Activated T-helper 2 cell treated with anti-CD3 and anti-CD28 coated beads, Interferon-gamma antibody, Interleukin-2, Interleukin-4, amounts not matched to agents 10 μg/mL and 5 μg/mL and 100 μg/mL, durations not matched to agents 14 hours and 24 hours and 36 hours (primary cell): ENCODE measurements around the gene CRY2. TPM values are rescaled to one million over a fixed set of nuclear protein-coding genes. Genes with fewer than 3 reads are reported as not detected.
"Not testable (repeated sequence)": the region's sequence is repeated elsewhere in the genome, so short reads cannot be mapped to it uniquely, and the experiment has no call there.

Experiments
- DNase-seq: peaks from one replicate; pipeline ENCODE4 v3.0.0; 2021; ENCODE audit warnings: low spot score
- H3K27ac Mint-ChIP-seq: one replicate; pipeline ENCODE4 v1.8.0; 2021; ENCODE audit warnings: mixed read lengths
- H3K27me3 Mint-ChIP-seq: one replicate; pipeline ENCODE4 v1.8.0; 2021; ENCODE audit warnings: low read depth, mixed read lengths
- H3K36me3 Mint-ChIP-seq: one replicate; pipeline ENCODE4 v1.8.0; 2021; ENCODE audit warnings: low read depth, mixed read lengths
- H3K4me1 Mint-ChIP-seq: one replicate; pipeline ENCODE4 v1.8.0; 2021; ENCODE audit warnings: low read depth, mixed read lengths
- H3K4me3 Mint-ChIP-seq: one replicate; pipeline ENCODE4 v1.8.0; 2021; ENCODE audit warnings: low read depth, mild to moderate bottlenecking, moderate library complexity, mixed read lengths
- H3K9me3 Mint-ChIP-seq: one replicate; pipeline ENCODE4 v1.8.0; 2021; ENCODE audit warnings: mixed read lengths
- intact Hi-C: fragments of 100-400 bp; cut with micrococcal nuclease; formaldehyde crosslinking; loops from one replicate; pipeline ENCODE4 v1.15.1; 2023
- total RNA-seq: library from RNA; stranded (reverse); gene quantifications from 2 replicates; pipeline ENCODE4 v1.2.3, GENCODE V29; 2022

CRY2 gene
- total RNA-seq, 1 donor from 2014 or later, result 21.5 TPM

DNA sequence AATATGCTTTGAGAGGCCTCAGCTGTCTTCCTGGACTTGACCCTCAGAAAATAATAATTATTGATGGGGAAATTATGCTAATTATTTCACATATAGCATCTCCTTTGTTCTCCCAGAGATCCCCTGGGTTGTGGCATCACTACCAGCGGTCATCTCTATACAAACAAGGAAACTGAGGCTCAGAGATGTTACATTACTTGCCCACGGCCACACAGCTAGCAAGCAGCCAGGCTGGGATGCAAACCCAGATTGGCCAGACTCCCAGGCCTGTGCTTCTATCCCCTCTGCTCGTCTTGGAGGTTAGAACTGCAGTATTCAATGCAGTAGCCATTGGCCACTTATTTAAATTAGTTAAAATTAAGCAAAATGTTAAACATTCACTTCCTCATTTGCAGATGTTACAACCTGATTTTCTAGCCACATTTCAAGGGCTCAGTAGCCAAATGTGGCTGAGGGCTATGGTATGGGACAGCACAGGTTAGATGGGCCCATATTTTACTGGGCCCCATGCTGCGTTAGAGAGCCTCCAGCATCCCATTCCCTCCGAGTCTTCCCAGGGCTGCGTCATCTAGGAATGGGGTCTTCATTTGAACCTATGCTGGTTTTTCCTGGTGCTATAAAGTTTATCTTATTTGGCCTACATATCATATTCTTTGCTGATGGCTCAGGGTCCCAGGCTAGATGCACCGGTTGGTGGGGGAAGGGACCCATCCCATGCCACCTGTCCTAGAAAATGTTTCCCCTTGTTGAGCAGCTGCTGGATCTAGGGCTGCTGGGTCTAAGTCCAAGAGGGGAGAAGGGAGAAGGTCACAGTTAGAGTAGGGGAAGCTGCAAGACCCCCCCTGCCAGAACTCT lies 40.1 kb upstream of the CRY2 start:
- intact Hi-C loops, result no loop called here
- Mint-ChIP-seq H3K27me3 (no peaks in the 10 kb centered on the region), H3K4me3 (peak overlapping the region; percentile 55)

DNA sequence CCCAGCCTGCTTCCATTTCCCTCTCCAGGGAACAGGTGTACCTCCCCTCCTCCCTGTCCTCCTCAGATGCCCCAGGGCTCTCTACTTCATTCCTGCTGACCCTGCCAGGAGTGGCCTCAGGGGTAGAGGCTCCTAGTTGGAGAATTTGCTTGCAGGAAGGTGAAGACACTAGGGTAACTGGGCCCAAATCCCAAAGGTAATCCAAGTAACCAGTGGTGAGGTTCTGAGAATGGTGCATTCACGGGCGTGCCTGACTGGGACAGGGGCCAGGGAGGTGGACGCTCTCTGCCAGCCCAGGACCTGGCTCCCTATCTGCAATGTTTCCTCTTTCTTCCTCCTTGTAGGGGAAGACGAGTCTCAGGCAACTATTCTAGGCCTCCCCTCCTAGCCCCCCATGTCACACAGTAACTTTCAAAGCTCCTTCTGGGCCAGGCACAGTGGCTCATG lies 39.5 kb upstream of the CRY2 start:
- intact Hi-C loops, result no loop called here
- Mint-ChIP-seq H3K36me3 (peaks cover 32% of the 10 kb centered on the region), H3K4me3 (peak overlapping the region; percentile 55), H3K4me1 (peaks cover 32% of the 10 kb centered on the region), H3K9me3 (no peaks in the 10 kb centered on the region), H3K27me3 (no peaks in the 10 kb centered on the region), H3K27ac (no peak overlapping the region)
- DNase-seq, result no peak

More for the DNA sequence above, 40.1 kb upstream of the CRY2 start:
- no peaks in the 10 kb centered on the region for H3K9me3 Mint-ChIP-seq
- H3K4me1 Mint-ChIP-seq, result peaks cover 34% of the 10 kb centered on the region
- no peak for DNase-seq
- H3K27ac Mint-ChIP-seq, result no peak overlapping the region
- peaks cover 32% of the 10 kb centered on the region for H3K36me3 Mint-ChIP-seq

- DNase-seq, H3K4me3 Mint-ChIP-seq, intact Hi-C loops, H3K27me3 Mint-ChIP-seq, H3K9me3 Mint-ChIP-seq: not testable (repeated sequence)
- peaks cover 32% of the 10 kb centered on the region for H3K4me1 Mint-ChIP-seq
- peak overlapping the region; percentile 42 for H3K27ac Mint-ChIP-seq
- H3K36me3 Mint-ChIP-seq, result peaks cover 32% of the 10 kb centered on the region
These were observed 38.8 kb upstream of the CRY2 start for GRCh38 chr11:45808427-45808826.

- Mint-ChIP-seq H3K4me1 (peaks cover 32% of the 10 kb centered on the region), H3K36me3 (peaks cover 32% of the 10 kb centered on the region), H3K4me3 (no peak overlapping the region), H3K27me3 (no peaks in the 10 kb centered on the region), H3K27ac (peak overlapping the region; percentile 3), H3K9me3 (no peaks in the 10 kb centered on the region)
- intact Hi-C loops, result no loop called here
- DNase-seq, result no peak
These were observed 37.5 kb upstream of the CRY2 start for GRCh38 chr11:45809456-45810395.

DNA sequence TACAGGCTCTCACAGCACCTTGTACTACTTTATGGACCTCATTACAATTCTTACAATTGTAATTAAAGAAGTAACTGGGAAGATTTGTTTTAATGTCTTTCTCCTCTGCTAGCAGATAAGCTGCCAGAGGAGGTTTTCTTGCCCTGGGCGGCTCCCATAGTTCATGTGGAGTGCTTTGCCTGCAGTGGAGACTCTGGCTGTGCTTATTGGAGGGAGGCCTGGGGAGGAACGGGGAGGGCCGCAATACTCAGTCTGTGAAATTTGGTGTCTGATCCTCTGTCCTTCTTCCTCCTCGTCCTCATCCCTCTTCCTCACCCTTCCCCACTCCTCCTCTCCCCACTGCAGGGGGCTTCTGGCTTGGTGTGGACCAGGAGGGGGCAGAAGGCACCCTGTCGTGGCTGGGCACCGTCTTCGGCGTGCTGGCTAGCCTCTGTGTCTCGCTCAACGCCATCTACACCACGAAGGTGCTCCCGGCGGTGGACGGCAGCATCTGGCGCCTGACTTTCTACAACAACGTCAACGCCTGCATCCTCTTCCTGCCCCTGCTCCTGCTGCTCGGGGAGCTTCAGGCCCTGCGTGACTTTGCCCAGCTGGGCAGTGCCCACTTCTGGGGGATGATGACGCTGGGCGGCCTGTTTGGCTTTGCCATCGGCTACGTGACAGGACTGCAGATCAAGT lies 36.7 kb upstream of the CRY2 start:
- H3K4me3 Mint-ChIP-seq, result no peak overlapping the region
- no peak overlapping the region for H3K27ac Mint-ChIP-seq
- DNase-seq, result no peak
- peaks cover 32% of the 10 kb centered on the region for H3K36me3 Mint-ChIP-seq
- H3K9me3 Mint-ChIP-seq, result no peaks in the 10 kb centered on the region
- H3K27me3 Mint-ChIP-seq, result no peaks in the 10 kb centered on the region
- intact Hi-C loops, result no loop called here
- peaks cover 32% of the 10 kb centered on the region for H3K4me1 Mint-ChIP-seq

DNA sequence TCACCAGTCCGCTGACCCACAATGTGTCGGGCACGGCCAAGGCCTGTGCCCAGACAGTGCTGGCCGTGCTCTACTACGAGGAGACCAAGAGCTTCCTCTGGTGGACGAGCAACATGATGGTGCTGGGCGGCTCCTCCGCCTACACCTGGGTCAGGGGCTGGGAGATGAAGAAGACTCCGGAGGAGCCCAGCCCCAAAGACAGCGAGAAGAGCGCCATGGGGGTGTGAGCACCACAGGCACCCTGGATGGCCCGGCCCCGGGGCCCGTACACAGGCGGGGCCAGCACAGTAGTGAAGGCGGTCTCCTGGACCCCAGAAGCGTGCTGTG lies 36.2 kb upstream of the CRY2 start:
- Mint-ChIP-seq H3K27ac (no peak overlapping the region), H3K36me3 (peaks cover 31% of the 10 kb centered on the region), H3K4me3 (no peak overlapping the region), H3K4me1 (peaks cover 29% of the 10 kb centered on the region), H3K27me3 (no peaks in the 10 kb centered on the region), H3K9me3 (no peaks in the 10 kb centered on the region)
- intact Hi-C loops, result no loop called here
- DNase-seq, result no peak

DNA sequence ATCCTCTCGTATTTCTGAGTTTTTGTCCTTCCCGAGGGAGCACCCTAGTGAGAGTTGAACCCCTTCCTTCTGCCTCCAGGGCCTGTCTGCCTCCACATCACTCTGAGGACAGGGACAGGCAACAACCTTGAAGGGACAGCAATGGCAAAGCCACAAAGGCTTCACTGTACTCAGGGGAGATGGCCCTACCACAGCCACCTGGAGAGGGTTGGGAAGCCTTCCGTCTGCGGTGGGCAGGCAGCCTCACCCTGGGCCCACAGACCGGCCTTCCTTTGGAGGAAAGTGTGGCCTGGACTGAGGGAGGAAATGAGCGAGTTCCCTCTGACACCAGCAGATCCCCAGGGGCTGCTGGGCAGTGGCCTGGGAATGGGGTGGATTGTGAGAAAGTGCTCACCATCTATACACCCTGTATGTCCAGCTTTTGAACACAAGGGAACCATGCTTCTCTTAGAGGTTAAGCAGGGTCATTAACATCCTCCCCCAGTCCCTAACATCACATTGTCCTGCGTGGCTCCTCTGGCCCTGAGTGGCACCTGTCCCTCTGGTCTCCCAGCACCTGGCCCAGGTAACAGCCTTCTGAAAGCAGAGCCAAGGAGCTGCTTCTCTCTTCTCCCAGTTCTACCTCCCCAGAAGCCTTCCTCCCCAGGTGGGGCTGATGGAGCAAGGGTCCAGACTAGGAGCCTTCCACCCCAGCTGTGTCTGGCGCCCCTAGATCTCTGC lies 35.5 kb upstream of the CRY2 start:
- Mint-ChIP-seq H3K27ac (no peak overlapping the region), H3K4me3 (no peak overlapping the region), H3K27me3 (no peaks in the 10 kb centered on the region), H3K4me1 (peaks cover 25% of the 10 kb centered on the region), H3K36me3 (peaks cover 27% of the 10 kb centered on the region), H3K9me3 (no peaks in the 10 kb centered on the region)
- intact Hi-C loops, result no loop called here
- no peak for DNase-seq

GRCh38 chr11:45812581-45813548 lies 34.4 kb upstream of the CRY2 start:
- Mint-ChIP-seq H3K27ac (no peak overlapping the region), H3K4me1 (peaks cover 19% of the 10 kb centered on the region), H3K4me3 (no peak overlapping the region), H3K27me3 (no peaks in the 10 kb centered on the region), H3K9me3 (no peaks in the 10 kb centered on the region), H3K36me3 (peaks cover 27% of the 10 kb centered on the region)
- DNase-seq, result no peak
- intact Hi-C loops, result no loop called here

- H3K27me3 Mint-ChIP-seq, result no peaks in the 10 kb centered on the region
- intact Hi-C loops, result no loop called here
- no peak overlapping the region for H3K27ac Mint-ChIP-seq
- no peak for DNase-seq
- peaks cover 7% of the 10 kb centered on the region for H3K36me3 Mint-ChIP-seq
- H3K4me3 Mint-ChIP-seq, result no peak overlapping the region
- no peaks in the 10 kb centered on the region for H3K9me3 Mint-ChIP-seq
- no peaks in the 10 kb centered on the region for H3K4me1 Mint-ChIP-seq
These were observed 31.5 kb upstream of the CRY2 start for GRCh38 chr11:45815747-45816146.

DNA sequence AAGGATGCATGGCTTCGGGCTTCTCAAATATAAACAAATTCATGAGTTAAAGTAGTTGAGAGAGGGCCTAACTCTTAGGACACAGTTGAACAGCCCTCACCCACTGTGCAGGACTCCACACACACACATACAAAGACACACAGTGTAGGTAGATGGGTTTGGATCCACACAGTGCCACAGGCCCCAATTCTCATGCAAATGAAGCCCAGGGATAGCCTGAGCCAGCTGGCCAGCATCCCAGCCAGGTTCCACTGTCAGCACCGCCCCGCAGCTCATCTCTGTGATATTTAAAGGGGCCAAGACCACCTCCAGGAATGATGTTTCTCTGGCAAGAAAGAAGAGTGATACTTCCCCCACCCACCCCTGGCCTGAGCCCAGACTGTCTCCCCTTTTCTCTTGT lies 30.7 kb upstream of the CRY2 start:
- intact Hi-C loops, result no loop called here
- no peaks in the 10 kb centered on the region for H3K27me3 Mint-ChIP-seq
- no peak for DNase-seq
- H3K36me3 Mint-ChIP-seq, result peaks cover under 1% of the 10 kb centered on the region
- H3K27ac Mint-ChIP-seq, result no peak overlapping the region
- H3K4me3 Mint-ChIP-seq, result no peak overlapping the region
- no peaks in the 10 kb centered on the region for H3K9me3 Mint-ChIP-seq
- H3K4me1 Mint-ChIP-seq, result no peaks in the 10 kb centered on the region

DNA sequence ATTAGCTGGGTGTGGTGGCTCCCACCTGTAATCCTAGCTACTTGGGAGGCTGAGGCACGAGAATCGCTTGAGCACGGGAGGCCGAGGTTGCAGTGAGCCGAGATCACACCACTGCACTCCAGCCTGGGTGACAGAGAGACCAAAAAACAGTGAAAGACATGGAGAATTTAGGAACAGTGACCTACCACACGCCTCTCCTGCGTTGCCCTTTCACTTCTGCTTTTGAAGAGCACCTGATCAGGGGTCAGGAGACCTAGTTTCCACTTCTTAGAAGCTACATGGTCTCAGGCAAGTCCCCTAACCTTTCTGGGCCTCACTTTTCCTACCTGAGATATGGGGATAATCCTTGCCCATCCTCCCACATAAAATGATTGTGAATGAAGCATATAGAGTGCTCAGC lies 30.1 kb upstream of the CRY2 start:
- intact Hi-C loops, result no loop called here
- DNase-seq, result no peak
- no peaks in the 10 kb centered on the region for H3K27me3 Mint-ChIP-seq
- H3K36me3 Mint-ChIP-seq, result no peaks in the 10 kb centered on the region
- H3K27ac Mint-ChIP-seq, result no peak overlapping the region
- H3K4me1 Mint-ChIP-seq, result peaks cover 2% of the 10 kb centered on the region
- H3K4me3 Mint-ChIP-seq, result no peak overlapping the region
- no peaks in the 10 kb centered on the region for H3K9me3 Mint-ChIP-seq
